ENCODE results near the gene ZNF616. TPM values are rescaled to one million over a fixed set of nuclear protein-coding genes. Genes with fewer than 3 reads are reported as not detected.

The ZNF616 gene
- 12.4 and 14.0 TPM in 2 replicates for total RNA-seq (2014; rRNA removed; shearing (Covaris generic))

- DNase-seq (ENCODE audit: low spot score): peak; percentile 95
These were observed at the start of gene ZNF616 for GRCh38 chr19:52139252-52140031. TSS of gene ZNF616 (minus strand) at chr19:52139938. CDS start at chr19:52130512, 9,426 bp downstream.

- DNase-seq (ENCODE audit: low spot score): no peak
These were observed 49.3 kb upstream of the ZNF616 start for GRCh38 chr19:52188822-52189734.

- DNase-seq (ENCODE audit: low spot score): no peak
These were observed 47.7 kb upstream of the ZNF616 start for GRCh38 chr19:52187407-52187806.

DNA sequence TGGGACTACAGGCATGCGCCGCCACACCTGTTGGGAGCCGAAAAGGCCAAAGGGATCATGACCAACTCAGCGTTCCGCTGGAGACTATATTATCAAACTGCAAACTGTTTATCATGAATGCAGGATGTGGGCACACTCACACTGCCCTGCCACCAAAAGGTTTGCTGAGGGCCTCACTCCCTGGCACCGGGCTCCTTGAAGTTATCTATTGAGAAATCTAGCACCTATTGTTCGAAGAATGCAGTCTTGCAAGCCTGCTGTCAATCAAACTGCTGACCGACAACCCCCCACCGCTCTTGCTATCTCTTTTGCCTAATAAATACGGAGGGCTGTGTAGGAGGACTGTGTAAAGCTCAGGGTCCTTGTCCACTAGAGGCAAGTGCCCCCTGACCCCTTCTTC lies 36.8 kb upstream of the ZNF616 start:
- no peak for DNase-seq (ENCODE audit: low spot score)

- no peak for DNase-seq (ENCODE audit: low spot score)
These were observed 32.6 kb upstream of the ZNF616 start for GRCh38 chr19:52172347-52172746.

- DNase-seq (ENCODE audit: low spot score): peak; percentile 81
These were observed 31.8 kb upstream of the ZNF616 start, which contains the start of gene ZNF836 for GRCh38 chr19:52171321-52172169. TSS of gene ZNF836 (minus strand) at chr19:52171621. CDS start at chr19:52168072, 3,549 bp downstream.

DNA sequence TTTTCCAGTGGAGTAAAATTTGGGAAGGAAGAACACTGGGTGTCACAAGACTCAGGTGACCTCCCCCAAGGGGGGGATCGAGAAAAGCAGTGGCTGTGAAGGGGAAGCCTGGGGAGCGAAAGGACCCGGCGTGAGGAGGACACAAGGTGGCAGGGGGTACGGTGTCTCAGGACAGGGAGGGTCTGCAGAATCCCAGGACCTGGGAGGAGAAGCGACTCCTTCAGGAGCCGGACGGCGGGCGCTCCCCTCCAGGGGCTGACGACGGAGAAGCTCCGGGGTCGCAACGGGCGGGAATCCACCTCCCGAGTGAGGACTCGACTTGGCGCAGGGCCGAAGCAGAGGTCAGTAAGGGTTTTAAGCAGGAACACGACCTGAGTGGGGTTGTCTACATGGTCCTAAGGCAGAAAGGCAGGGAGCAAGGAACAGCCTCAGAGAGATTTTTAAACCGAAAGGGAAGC lies 31.2 kb upstream of the ZNF616 start:
- no peak for DNase-seq (ENCODE audit: low spot score)

GRCh38 chr19:52170304-52170703 lies 30.6 kb upstream of the ZNF616 start:
- DNase-seq (ENCODE audit: low spot score): no peak

DNA sequence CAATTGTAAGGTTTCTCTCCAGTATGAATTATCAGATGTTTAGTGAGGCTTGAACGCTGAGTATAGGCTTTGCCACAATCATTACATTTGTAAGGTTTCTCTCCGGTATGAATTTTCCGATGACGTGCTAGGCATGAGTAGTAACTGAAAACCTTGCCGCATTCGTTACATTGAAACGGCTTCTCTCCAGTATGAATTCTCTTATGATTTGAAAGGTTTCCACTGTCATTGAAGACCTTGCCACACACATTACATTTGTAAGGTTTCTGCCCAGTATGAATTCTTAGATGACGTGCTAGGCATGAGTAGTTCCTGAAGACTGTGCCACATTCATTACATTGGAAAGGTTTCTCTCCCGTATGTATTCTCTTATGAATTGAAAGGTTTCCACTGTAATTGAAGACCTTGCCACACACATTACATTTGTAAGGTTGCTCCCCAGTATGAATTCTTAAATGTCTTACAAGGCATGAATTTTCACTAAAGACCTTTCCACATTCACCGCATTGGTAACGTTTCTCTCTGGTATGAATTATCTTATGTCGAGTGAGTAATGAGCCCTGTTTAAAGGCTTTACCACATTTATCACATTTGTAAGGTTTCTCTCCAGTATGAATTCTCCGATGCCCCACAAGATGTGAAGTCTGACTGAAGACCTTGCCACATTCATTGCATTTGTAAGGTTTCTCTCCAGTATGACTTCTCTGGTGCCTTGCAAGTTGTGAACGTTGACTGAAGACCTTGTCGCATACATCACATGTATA lies 16.0 kb upstream of the ZNF616 start:
- no peak for DNase-seq (ENCODE audit: low spot score)

GRCh38 chr19:52148256-52148655 lies 8.5 kb upstream of the ZNF616 start:
- no peak for DNase-seq (ENCODE audit: low spot score)

DNA sequence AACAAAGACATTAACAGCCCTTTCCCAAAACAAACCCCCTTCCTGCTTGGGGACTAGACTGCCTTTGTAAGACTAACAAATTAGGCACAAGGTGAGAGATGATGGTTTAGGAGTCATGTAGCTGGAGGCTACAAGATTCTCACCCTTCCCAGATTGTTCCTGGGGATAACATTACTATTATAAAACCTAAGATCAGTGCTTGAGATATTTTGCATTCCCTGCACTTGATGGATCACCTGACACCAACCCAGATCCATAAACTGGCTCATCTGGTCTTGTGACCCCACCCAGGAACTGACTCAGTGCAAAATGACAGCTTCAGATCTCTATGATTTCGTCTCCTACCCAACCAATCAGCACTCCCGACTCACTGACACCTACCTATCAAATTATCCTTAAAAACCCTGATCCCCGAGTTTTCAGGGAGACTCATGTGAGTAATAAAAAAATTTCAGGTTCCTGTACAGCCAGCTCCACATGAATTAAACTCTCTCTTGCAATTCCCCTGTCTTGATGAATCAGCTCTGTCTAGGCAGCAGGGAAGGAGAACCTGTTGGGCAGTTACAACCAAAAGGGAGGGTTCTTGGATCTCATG lies 2.4 kb upstream of the ZNF616 start:
- DNase-seq (ENCODE audit: low spot score): no peak

DNA sequence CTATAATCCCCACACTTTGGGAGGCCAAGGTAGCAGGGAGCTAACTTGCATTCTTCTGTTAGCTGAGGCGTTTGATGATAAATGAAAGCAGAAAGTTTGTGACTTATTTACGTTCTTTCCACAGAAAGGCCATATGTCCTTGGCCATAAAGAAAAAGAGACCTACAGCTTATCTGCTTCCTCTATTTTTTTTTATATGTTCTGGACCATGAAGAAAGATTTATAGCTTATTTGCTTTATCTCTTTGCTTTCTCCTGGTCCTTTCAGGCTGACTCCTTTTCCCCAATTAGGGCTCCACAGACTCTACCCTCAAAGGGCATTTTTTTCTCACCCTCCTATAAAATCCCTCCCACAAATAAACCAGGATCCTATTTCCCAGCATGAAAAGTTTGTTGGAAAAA lies 1.5 kb upstream of the ZNF616 start:
- no peak for DNase-seq (ENCODE audit: low spot score)

DNA sequence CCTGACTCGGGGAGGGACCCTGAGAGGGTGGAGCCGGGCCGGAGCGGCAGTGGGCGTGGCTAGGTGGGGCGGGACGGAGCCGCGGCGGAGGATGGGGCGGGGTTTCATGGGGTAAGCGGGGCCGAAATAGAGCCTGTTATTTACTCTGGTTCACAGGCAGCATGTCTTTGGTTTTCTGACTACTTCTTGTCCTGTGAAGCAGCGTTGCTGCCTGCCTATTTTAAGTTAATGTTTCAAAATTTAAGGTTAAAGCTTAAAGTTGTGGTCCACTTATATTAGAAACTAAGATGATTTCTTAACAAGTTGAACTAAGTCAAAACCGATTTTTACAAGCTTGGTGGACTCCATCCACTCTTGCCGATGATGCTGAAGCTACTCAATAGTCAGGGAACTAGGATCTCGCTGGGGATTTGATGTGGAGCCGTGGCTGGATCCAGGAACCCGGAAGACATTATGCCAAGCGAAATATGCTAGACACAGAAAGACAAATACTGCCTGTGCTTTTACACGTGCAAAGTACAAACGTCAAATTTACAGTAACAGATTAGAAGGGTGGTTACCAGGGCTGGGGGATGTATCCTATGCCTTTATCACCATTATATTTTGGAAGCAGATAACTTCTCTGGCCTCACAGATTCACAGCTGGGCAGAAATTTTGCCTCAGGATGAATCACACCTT lies 433 bp upstream of the ZNF616 start:
- DNase-seq (ENCODE audit: low spot score): no peak

- DNase-seq (ENCODE audit: low spot score): no peak
These were observed 821 bp downstream of the ZNF616 start for GRCh38 chr19:52138983-52139251.

- DNase-seq (ENCODE audit: low spot score): peak; percentile 28
These were observed 1.3 kb downstream of the ZNF616 start for GRCh38 chr19:52138278-52138982.

DNA sequence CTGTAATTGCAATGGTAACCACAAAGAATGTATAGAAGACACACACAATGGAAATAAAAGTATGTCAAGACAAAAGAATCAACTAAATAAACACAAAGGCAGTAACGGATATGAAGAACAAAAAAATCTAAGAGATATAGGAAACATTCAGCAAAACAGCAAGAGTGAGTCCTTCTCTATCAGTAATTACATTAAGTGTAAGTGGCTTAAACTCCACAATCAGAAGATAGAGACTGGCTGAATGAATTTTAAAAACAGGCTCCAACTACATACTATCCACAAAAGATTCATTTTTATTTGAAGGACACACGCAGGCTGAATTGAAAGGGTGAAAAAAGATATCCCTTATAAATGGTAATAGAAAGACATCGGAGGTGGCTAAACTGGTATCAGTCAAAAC lies 19.5 kb downstream of the ZNF616 start:
- no peak for DNase-seq (ENCODE audit: low spot score)

DNA sequence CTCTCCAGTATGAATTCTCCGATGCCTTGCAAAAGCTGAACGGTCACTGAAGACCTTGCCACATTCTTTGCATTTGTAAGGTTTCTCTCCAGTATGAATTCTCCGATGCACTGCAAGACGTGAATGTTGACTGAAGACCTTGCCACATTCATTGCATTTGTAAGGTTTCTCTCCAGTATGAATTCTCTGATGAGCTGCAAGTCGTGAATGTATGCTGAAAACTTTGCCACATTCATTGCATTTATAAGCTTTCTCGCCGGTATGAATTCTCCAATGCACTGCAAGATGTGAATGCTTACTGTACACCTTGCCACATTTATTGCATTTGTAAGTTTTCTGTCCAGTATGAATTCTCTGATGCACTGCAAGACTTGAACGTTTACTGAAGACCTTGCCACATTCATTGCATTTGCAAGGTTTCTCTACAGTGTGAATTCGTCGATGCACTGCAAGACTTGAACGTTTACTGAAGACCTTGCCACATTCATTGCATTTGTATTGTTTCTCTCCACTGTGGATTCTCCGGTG lies 24.1 kb downstream of the ZNF616 start:
- DNase-seq (ENCODE audit: low spot score): no peak

DNA sequence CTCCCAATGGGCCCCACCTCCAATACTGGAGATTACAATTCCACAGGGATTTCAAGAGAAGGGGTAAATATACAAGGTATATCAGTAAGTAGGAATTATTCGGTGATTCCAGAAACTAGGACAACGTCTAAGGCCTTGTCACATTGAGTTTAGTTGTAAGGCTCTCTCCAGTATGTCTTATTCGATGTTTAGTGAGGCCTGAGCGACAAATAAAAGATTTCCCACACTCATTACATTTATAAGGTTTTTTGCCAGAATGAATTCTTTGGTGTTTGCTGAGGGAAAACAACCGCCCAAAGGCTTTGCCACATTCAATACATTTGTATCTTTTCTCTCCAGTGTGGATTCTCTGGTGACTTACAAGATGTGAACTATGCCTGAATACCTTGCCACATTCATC lies 25.0 kb downstream of the ZNF616 start:
- DNase-seq (ENCODE audit: low spot score): no peak

DNA sequence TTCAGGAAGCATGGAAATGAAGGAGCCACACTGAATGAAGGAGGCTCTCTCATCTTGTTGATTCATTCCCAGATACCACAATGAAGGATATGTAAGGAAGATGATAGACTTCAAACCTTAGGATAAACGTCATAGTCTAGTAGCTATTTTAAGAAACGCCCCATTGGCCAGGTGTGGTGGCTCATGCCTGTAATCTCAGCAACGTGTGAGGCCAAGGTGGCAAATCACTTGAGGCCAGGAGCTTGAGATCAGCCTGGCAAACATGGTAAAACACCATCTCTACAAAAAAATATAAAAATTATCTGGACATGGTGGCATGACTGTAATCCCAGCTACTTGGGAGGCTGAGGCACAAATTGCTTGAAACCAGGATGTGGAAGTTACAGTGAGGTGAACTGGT lies 27.1 kb downstream of the ZNF616 start:
- DNase-seq (ENCODE audit: low spot score): no peak

All from H4 (cell line).